Ishikawa (cell line): ENCODE data around the gene PODN.

Experiments used
- CEBPB ChIP-seq: IDR thresholded peaks from 2 replicates; pipeline ENCODE4 v1.6.1; 2012
- CREB1 ChIP-seq: IDR thresholded peaks from 2 replicates; pipeline ENCODE4 v1.6.1; 2012; ENCODE audit warnings: low read depth
- EP300 ChIP-seq: IDR thresholded peaks from 2 replicates; pipeline ENCODE4 v1.6.1; 2012; ENCODE audit warnings: borderline replicate concordance
- MAX ChIP-seq: IDR thresholded peaks from 2 replicates; pipeline ENCODE4 v1.6.1; 2012
- RAD21 ChIP-seq: IDR thresholded peaks from 2 replicates; pipeline ENCODE4 v1.6.1; 2012; ENCODE audit warnings: low read depth
- TAF1 ChIP-seq: IDR thresholded peaks from 2 replicates; pipeline ENCODE4 v1.6.1; 2012; ENCODE audit warnings: low read depth, mild to moderate bottlenecking
- USF1 ChIP-seq: IDR thresholded peaks from 2 replicates; pipeline ENCODE4 v1.6.1; 2012

GRCh38 chr1:53122961-53123413 lies 61.0 kb downstream of the PODN start:
- no peak for TF ChIP-seq USF1
- no peak for TF ChIP-seq CREB1
- TF ChIP-seq EP300 = no peak
- no peak for TF ChIP-seq RAD21
- no peak for TF ChIP-seq CEBPB
- no peak for TF ChIP-seq TAF1
- no peak for TF ChIP-seq MAX
